Nephron progenitor cell (in vitro differentiated cells): ENCODE measurements around the gene KRTAP6-1.

Experiments used
- DNase-seq: peaks from one replicate; pipeline ENCODE4 v3.0.0; 2021
- H3K27ac Mint-ChIP-seq: 2 replicates; pipeline ENCODE4 v1.8.0; 2021; ENCODE audit warnings: mild to moderate bottlenecking, moderate library complexity, mixed read lengths
- H3K27me3 Mint-ChIP-seq: 2 replicates; pipeline ENCODE4 v1.8.0; 2021; ENCODE audit warnings: mild to moderate bottlenecking, low read depth, mixed read lengths; ENCODE audit not compliant: poor library complexity
- H3K36me3 Mint-ChIP-seq: 2 replicates; pipeline ENCODE4 v1.8.0; 2021; ENCODE audit warnings: low read depth, mixed read lengths
- H3K4me1 Mint-ChIP-seq: 2 replicates; pipeline ENCODE4 v1.8.0; 2021; ENCODE audit warnings: mixed read lengths
- H3K4me3 Mint-ChIP-seq: 2 replicates; pipeline ENCODE4 v1.8.0; 2021; ENCODE audit warnings: mild to moderate bottlenecking, moderate library complexity, mixed read lengths
- H3K9me3 Mint-ChIP-seq: 2 replicates; pipeline ENCODE4 v1.8.0; 2021; ENCODE audit warnings: mild to moderate bottlenecking, moderate library complexity, mixed read lengths
- CTCF ChIP-seq: fragments of 200-600 bp; sonication (generic); IDR thresholded peaks from 2 replicates; pipeline ENCODE4 v1.5.0; 2021; ENCODE audit warnings: antibody characterized with exemption

The KRTAP6-1 gene

GRCh38 chr21:30613836-30614235 lies at the start of gene KRTAP6-1:
Gene KRTAP6-1, minus strand, starts transcription at chr21:30613930. Its CDS starts 26 bp downstream, at chr21:30613904.
- no peak for TF ChIP-seq CTCF

GRCh38 chr21:30652891-30653290 lies 39.2 kb upstream of the KRTAP6-1 start:
- no peaks in the 10 kb centered on the region for H3K36me3 Mint-ChIP-seq
- no peaks in the 10 kb centered on the region for H3K4me1 Mint-ChIP-seq
- no peak overlapping the region for H3K4me3 Mint-ChIP-seq
- no peak for TF ChIP-seq CTCF
- H3K27me3 Mint-ChIP-seq = no peaks in the 10 kb centered on the region
- H3K9me3 Mint-ChIP-seq = peaks cover 31% of the 10 kb centered on the region
- DNase-seq = no peak
- H3K27ac Mint-ChIP-seq = no peak overlapping the region

More at GRCh38 chr21:30613836-30614235, at the start of gene KRTAP6-1:
- peaks cover 4% of the 10 kb centered on the region for H3K27me3 Mint-ChIP-seq
- H3K36me3 Mint-ChIP-seq = no peaks in the 10 kb centered on the region
- H3K9me3 Mint-ChIP-seq = peaks cover 17% of the 10 kb centered on the region
- no peak for DNase-seq
- no peak within 1 kb of the TSS for H3K27ac Mint-ChIP-seq
- no peak within 1 kb of the TSS for H3K4me3 Mint-ChIP-seq
- H3K4me1 Mint-ChIP-seq = no peaks in the 10 kb centered on the region

- Mint-ChIP-seq H3K9me3 (peaks cover 35% of the 10 kb centered on the region), H3K4me1 (no peaks in the 10 kb centered on the region), H3K4me3 (no peak overlapping the region), H3K36me3 (no peaks in the 10 kb centered on the region), H3K27me3 (no peaks in the 10 kb centered on the region), H3K27ac (no peak overlapping the region)
- DNase-seq = no peak
- TF ChIP-seq CTCF = no peak
Observed at GRCh38 chr21:30646904-30647414, 33.2 kb upstream of the KRTAP6-1 start.

- Mint-ChIP-seq H3K4me3 (no peak within 1 kb of the TSS), H3K36me3 (no peaks in the 10 kb centered on the region), H3K9me3 (peaks cover 42% of the 10 kb centered on the region), H3K27ac (no peak within 1 kb of the TSS), H3K4me1 (no peaks in the 10 kb centered on the region), H3K27me3 (peaks cover 5% of the 10 kb centered on the region)
- no peak for DNase-seq
- no peak for TF ChIP-seq CTCF
Observed at GRCh38 chr21:30642564-30642963, 28.8 kb upstream of the KRTAP6-1 start, which contains the start of gene KRTAP20-3. Gene KRTAP20-3, plus strand, starts transcription at chr21:30642864.

GRCh38 chr21:30638686-30639085 lies 25.0 kb upstream of the KRTAP6-1 start:
- H3K27ac Mint-ChIP-seq = no peak overlapping the region
- no peak for TF ChIP-seq CTCF

GRCh38 chr21:30634906-30635305 lies 21.2 kb upstream of the KRTAP6-1 start, which contains the start of gene KRTAP20-2:
Gene KRTAP20-2, plus strand, starts transcription at chr21:30635206. Its CDS starts 58 bp downstream, at chr21:30635264.
- peaks cover 13% of the 10 kb centered on the region for H3K9me3 Mint-ChIP-seq
- no peak within 1 kb of the TSS for H3K27ac Mint-ChIP-seq

More at GRCh38 chr21:30638686-30639085, 25.0 kb upstream of the KRTAP6-1 start:
- no peaks in the 10 kb centered on the region for H3K4me1 Mint-ChIP-seq
- no peak overlapping the region for H3K4me3 Mint-ChIP-seq
- peaks cover 23% of the 10 kb centered on the region for H3K9me3 Mint-ChIP-seq
- peaks cover 8% of the 10 kb centered on the region for H3K27me3 Mint-ChIP-seq
- no peak for DNase-seq
- H3K36me3 Mint-ChIP-seq = no peaks in the 10 kb centered on the region

More at GRCh38 chr21:30634906-30635305, 21.2 kb upstream of the KRTAP6-1 start, which contains the start of gene KRTAP20-2:
- no peak for DNase-seq
- no peak for TF ChIP-seq CTCF
- Mint-ChIP-seq H3K36me3 (no peaks in the 10 kb centered on the region), H3K27me3 (peaks cover 8% of the 10 kb centered on the region), H3K4me1 (no peaks in the 10 kb centered on the region), H3K4me3 (no peak within 1 kb of the TSS)
